Right lobe of liver (tissue), 4 donors: ENCODE measurements around the gene GPC4.

Experiments used
- POLR2A ChIP-seq: fragments of 450-650 bp; IDR thresholded peaks from one replicate; pipeline ENCODE4 v1.6.1; 2017; ENCODE audit warnings: antibody characterized with exemption, mild to moderate bottlenecking
- TF ChIP-seq, protein P1 (sequence below), 4 donors: fragments of 200-600 bp in 3 of 4; fragments of 450-650 bp in 1 of 4; IDR thresholded peaks; one replicate each; pipeline versions ENCODE4 v1.5.1 to v1.8.0; 2016 to 2022; ENCODE audit warnings: antibody characterized with exemption in 4 of 4, mild to moderate bottlenecking in 2 of 4
- donor health status: DM: no; HTN: no; CAD: no.
- donor health status: DM: no; HTN: no; CAD: no.
- donor health status: DM: no; HTN: yes; CAD: no.

GRCh38 chrX:133362538-133362937 lies 52.8 kb downstream of the GPC4 start:
- TF ChIP-seq, protein P1, sequence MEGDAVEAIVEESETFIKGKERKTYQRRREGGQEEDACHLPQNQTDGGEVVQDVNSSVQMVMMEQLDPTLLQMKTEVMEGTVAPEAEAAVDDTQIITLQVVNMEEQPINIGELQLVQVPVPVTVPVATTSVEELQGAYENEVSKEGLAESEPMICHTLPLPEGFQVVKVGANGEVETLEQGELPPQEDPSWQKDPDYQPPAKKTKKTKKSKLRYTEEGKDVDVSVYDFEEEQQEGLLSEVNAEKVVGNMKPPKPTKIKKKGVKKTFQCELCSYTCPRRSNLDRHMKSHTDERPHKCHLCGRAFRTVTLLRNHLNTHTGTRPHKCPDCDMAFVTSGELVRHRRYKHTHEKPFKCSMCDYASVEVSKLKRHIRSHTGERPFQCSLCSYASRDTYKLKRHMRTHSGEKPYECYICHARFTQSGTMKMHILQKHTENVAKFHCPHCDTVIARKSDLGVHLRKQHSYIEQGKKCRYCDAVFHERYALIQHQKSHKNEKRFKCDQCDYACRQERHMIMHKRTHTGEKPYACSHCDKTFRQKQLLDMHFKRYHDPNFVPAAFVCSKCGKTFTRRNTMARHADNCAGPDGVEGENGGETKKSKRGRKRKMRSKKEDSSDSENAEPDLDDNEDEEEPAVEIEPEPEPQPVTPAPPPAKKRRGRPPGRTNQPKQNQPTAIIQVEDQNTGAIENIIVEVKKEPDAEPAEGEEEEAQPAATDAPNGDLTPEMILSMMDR (IDR thresholded peaks at IDR 0.05): no peak
- no peak for TF ChIP-seq POLR2A
